ENCODE results near the gene SLC44A5.

SLC44A5 gene

DNA sequence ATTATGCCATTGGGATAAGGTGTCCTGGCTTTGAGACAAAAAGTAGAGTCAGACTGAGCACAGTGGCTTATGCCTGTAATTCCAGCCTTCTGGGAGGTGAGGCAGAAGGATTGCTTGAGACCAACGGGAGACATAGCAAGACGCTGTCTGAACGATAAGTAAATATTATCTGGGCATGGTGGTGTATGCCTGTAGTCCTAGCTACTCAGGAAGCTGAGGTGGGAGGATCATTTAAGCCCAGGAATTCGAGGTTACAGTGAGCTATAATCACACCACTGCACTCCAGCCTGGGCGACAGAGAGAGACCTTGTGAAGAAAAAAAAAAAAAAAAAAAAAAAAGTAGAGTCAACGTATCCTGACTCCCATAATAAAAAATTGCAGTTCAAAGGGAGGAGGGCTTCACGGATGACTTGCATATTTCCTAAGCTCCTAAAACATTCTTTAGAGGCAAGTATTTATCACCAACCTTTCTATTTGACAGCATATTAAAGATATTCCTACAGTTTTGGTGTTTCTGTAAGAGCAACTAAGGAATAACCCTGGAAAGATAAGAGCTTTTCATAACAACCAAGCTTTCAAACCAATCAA, 141.2 kb downstream of the SLC44A5 start:
- TF ChIP-seq, protein P1, sequence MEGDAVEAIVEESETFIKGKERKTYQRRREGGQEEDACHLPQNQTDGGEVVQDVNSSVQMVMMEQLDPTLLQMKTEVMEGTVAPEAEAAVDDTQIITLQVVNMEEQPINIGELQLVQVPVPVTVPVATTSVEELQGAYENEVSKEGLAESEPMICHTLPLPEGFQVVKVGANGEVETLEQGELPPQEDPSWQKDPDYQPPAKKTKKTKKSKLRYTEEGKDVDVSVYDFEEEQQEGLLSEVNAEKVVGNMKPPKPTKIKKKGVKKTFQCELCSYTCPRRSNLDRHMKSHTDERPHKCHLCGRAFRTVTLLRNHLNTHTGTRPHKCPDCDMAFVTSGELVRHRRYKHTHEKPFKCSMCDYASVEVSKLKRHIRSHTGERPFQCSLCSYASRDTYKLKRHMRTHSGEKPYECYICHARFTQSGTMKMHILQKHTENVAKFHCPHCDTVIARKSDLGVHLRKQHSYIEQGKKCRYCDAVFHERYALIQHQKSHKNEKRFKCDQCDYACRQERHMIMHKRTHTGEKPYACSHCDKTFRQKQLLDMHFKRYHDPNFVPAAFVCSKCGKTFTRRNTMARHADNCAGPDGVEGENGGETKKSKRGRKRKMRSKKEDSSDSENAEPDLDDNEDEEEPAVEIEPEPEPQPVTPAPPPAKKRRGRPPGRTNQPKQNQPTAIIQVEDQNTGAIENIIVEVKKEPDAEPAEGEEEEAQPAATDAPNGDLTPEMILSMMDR (IDR thresholded peaks at IDR 0.05) = no peak

DNA sequence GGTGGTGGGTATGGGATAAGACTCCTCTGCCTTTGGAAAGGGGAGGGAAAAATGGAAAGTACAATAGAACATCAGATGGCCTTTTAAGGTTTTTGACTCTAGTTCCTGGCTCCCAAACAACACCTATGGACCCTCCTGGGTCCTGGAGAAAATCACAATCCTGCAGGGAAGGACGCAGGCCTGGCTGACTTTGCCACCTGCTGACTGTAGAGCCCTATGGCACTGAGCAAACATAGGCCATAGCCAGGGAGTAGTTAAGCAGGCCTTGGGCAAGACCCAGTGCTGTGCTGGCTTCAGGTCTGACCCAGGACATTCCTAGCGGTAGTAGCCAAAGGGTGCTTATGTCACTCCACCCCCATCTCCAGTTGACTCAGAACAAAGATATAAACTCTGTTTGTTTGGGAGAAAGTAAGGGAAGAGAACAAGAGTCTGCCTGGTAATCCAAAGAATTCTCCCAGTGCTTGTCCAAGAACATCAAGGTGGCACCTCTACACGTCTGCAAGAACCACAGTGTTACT, 149.0 kb downstream of the SLC44A5 start:
- TF ChIP-seq, protein P1 (IDR thresholded peaks at IDR 0.05) = no peak

DNA sequence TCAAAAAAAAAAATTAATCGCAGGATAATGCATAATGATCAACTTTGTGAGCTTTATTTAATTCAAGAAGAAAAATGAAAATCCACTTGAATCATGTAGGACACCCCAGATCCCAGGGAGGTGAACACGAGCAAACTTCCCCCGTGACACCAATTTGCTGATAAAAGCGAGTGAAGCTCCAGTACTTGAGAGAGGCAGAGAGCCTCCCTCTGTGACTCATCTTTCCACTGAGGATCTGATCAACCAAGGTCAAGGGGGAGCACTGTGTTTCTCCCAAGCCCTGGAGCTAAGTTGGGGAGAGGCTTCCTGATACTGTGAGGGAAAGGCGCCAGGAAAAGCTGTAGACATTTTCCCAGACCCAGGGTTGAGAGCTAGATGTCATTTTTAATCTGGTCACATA, 160.9 kb downstream of the SLC44A5 start:
- TF ChIP-seq, protein P1 (IDR thresholded peaks at IDR 0.05) = no peak

DNA sequence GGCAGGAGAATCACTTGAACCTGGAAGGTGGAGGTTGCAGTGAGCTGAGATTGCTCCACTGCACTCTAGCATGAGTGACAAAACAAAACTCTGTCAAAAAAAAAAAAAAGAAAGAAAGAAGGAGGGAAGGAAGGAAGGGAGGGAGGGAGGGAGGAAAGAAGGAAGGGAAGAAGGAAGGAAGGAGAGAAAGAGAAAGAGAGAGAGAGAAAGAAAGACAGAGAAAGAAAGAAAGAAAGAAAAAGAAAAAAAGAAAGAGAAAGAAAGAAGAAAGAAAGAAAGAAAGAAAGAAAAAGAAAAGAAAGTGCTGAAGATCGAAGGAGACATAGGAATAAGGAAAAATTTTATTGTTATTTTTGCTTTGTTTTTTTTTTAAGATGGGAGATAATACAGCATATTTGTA, 166.7 kb downstream of the SLC44A5 start:
- TF ChIP-seq, protein P1 (IDR thresholded peaks at IDR 0.05) = no peak

DNA sequence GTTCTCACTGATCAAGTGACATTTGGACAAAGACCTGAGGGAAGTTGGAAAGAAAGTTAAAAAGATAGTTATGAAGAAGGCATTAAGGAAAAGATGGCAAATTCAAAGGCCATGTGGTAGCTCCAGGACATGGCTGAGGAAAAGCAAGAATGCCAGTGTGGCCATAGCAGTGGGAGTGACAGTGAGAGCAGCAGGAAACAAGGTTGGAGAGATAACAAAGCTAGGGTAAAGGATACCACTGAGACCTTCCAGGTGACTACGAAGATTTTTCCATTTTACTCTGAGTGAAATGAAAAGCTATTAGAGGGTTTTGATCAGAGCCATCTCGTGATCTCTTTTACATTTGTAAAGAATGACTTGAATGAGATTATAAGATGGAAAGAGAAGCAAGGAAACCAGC, 170.6 kb downstream of the SLC44A5 start:
- TF ChIP-seq, protein P1 (IDR thresholded peaks at IDR 0.05) = no peak

DNA sequence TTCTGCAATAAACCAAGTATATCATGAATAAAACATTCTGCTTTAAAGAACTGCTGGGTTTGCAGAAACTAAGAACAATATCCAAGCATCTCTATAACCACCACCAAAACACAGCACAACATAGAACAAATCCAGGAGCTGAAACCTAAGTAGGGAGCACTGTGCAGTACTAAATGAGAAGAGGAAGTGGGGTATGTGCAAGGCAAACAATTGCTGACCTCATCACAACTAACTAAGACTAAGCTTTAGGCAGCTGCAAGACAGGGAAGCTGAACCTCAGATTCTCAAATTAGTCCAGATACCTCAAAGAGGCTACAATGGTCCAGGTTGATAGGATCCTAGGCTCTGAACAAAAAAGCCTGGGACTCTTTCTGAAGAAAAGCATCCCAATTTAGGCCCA, 172.6 kb downstream of the SLC44A5 start:
- TF ChIP-seq, protein P1 (IDR thresholded peaks at IDR 0.05) = no peak

DNA sequence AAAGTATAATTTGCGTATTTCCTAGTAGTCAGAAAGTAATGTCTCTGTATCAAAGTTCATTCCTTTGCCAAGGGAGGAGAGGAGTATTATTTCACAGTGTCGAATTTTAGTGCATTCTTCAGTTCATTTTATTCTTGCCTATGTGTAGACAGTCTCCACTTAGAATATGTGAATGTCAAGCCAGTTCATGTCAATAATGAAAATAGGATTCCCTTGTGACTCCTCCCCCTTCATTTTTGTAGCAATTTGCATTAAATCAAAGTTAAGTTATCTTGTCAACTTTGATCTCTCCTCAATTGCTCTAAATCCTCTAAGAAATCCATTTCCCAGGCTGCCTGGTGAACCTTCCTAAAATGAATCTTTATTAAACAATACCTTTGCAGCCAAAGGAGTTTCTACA, 179.1 kb downstream of the SLC44A5 start:
- TF ChIP-seq, protein P1 (IDR thresholded peaks at IDR 0.05) = no peak

DNA sequence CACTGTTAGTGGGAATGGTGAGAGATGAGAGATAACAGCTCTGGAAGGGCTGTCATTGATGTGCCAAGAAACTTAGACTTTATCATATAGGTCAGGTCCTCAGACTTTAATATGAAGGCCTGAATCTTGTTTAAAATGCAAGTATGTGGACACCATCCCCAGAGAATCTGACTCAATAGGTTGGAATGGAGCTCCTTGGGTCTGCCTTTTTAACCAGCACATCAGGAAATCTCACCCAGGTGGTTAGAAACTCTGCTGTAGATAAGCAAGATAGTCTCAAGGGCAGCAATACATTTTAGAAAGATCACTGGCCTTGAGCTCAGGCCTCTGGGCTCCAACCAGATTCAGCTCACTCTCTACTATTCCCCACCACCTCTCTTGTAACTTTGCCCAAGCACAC, 180.4 kb downstream of the SLC44A5 start:
- TF ChIP-seq, protein P1 (IDR thresholded peaks at IDR 0.05) = no peak

Data from LNCAP (cell line).